ENCODE results near the gene ZCCHC9.

The ZCCHC9 gene

DNA sequence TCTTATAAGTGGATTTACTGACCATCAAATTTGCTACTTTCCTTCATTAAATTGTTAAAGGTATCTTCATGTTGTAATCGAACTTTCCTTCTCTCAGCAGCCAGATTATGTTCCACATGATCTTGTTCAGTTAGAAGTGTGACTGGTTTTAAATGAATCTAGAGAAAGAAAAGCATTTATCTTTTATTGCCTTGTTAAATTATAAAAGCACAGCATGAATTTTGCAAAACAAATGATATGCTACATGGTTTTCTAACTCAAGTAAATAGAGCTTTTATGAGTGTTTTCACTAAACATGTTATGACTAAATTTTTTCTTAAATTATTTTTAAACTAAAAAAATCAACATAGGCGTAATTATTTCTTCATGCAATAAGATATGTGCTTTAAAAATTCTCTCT lies 58.5 kb downstream of the ZCCHC9 start:
- no peak for ATAC-seq

DNA sequence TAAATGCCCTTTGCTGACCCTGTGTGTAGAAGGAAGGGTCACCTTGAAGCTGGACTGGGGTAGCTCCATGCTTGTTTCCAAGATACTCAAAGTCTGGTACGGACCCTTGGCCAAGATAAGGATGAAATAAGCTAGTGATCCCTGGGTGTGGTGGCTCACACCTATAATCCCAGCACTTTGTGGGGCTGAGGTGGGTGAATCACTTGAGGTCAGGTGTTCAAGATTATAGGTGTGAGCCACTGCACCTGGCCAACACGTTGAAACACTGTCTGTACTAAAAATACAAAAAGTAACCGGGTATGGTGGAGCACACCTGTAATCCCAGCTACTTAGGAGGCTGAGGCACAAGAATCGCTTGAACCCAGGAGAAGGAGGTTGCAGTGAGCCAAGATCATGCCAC lies 59.3 kb downstream of the ZCCHC9 start:
- ATAC-seq, result no peak

DNA sequence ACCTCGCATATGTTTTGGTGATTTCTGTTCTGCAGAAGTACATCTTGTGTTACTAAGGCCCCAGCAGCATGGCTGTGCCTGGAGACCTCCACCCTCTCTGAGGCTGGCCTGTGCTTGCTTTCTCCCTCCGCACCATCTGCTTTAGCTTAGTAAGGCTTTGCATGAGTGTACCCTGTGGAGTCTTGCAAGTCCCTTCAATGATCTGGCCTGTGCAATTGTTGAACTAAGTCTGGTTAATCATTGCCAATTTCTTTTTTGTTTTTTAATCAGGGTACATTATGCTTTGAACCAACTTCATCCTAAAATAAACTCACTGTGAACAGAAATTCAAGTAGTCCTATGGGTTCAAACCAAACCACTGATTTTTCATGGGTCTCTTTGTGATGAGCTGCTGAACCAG lies 60.2 kb downstream of the ZCCHC9 start:
- no peak for ATAC-seq
